SH-SY5Y (cell line): ENCODE measurements around the gene CHAC1.

Experiments
- GATA2 ChIP-seq: IDR thresholded peaks from 2 replicates; pipeline ENCODE4 v1.6.1; 2011; ENCODE audit warnings: mild to moderate bottlenecking, low read depth, low read length
- GATA3 ChIP-seq: IDR thresholded peaks from 2 replicates; pipeline ENCODE4 v1.6.1; 2011; ENCODE audit warnings: low read depth, mild to moderate bottlenecking, low read length, moderate library complexity

CHAC1 gene, protein sequence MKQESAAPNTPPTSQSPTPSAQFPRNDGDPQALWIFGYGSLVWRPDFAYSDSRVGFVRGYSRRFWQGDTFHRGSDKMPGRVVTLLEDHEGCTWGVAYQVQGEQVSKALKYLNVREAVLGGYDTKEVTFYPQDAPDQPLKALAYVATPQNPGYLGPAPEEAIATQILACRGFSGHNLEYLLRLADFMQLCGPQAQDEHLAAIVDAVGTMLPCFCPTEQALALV

DNA sequence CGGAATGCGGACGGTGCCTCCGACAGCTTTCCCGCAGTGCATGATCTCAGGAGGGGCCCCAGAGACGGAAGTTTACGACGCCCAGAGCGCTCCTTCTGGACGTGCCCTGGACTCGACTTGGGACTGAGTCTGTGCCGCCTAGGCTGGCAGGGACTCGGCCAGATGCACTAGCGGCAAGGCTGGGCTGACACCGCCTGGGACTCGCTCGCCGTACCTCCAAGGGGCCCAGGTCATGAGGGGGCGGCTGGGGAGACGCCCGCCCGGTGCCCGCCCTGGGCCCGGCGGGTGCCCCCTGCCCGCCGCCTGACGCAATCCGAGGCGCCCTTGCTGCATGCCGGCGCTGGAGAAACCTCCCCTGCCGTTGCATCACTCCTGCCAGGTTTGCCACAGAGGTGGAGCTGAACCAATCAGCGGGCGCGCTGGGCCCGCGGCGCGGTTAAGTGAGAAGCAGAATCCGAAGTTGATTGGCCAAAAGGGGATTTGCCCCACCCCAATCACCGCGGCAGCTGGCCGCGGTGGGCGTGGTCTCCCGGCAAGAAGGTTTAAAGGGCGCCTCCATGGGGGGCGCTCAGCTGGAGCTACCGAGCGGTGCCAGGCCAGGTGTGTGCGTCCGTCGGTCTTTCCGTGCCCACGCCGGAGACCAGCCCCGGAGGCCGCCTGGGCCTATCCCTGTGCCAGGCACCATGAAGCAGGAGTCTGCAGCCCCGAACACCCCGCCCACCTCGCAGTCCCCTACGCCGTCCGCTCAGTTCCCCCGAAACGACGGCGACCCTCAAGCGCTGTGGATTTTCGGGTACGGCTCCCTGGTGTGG lies at the start of gene CHAC1:
CHAC1 (plus strand) TSS at position 571 of the 812 bp plus-strand sequence; CDS start at position 684, 113 bp downstream.
- TF ChIP-seq GATA2 (no peak), GATA3 (no peak)

DNA sequence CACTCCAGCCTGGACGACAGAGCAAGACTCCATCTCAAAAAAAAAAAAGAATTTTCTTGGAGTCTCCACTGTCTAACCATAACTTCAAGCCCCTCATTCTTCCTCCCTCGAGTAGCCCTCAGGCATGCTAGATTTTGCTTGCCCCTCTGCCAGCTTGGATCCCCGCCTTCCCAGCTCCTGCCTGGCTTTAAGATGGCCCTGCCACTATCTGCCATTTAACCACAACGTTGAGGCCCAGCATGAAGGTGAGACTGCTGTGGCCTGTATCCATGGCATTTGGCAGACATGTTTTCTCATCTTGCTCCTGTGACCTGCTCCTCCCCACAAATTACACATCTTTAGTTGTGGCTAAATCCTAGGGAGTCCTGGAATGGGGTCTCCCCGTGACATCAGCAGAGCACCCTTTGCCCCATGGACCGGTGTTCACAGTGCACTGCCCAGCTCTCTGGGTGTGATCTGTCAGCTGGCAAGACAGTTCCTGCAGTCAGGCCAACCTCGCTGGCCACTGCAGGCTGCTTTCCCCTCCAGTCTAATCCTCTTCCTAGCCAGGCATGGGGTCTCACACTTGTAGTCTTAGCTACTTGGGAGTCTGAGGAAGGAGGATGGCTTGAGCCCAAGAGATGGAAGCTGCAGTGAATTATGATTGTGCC lies 48.6 kb upstream of the CHAC1 start:
- no peak for TF ChIP-seq GATA2
- TF ChIP-seq GATA3 = no peak

DNA sequence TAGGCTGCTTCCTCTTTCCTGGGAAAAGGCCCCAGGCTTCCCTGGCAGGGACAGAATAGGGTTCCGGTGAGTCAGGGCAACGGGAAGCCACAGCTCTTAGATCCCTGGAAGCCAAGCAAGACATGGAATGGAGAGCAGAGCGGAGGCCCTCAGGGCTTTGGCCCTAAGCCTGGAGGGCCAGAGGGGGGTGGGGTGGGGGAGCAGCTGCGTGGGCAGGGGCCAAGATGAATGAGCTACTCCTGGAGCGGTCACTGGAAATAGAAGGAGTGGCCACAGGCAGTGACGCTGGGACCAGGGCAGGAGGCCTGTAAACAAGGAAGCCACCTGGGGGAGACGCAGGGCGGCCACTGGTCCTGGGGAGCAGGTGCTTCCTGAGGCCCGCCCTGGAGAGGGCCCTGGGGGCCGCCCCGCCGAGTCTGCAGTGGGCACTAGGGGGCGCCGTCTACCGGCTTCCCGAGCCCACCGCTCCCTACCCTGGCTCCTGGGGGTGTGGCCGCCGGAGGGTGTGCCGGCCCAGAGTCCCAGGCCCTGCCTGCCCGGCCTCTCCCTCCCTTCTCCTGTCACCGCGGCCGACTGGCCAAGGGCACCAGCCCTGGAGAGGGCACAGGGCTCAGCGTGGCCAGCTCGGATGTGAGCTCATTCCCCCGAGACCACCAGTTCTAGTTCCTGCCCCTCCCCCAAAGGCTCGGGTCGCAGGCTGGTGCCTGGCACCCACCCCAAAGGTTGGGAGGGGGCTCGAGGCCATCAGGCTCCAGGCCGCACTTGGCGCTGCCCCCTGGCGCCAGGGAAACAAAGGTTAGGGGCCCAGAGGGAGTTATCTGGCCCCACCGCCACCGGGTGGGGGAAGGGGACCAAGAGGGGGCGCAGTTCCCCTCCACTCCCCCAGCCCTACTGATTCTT lies 46.9 kb upstream of the CHAC1 start:
- TF ChIP-seq GATA3 = no peak
- no peak for TF ChIP-seq GATA2

DNA sequence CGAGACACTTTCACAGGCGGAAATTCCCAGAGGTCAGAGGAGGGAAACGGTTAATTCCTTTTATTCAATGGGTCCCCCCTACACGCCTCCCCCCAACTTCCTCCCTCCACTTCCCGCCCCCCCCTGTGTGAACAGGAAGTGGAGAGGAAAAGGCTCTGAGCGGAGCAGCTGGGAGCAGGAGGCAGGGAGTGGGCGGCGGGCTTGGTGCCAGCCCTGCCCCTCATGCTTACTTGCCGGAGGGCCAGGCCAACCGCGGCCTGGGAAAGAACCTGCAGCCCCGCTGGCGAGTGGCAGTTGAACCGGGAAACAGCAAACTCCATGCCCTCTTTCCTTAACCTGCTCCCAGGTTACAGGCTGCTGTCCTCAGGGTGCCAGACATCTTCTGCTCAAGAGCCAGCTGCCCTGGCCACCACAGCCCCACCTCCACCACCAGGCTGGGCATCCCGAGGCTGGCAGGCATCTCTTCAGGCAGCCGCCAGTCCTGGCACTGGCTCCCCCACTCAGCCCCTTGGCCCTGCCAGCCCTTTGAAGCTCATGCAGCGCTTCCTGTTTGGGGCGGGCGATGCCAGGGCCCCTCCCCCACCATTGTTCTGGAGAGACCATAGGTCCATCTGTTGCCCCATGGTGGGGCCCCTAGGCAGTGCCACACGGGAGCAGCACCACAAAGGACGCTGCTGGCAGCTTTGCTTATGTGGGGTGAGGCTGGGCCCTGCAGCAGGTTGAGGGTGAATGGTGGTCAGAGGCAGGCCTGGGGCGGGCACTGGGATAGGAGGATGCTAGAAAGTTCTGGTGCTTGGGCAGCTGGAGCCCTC lies 46.1 kb upstream of the CHAC1 start:
- TF ChIP-seq GATA2 = no peak
- no peak for TF ChIP-seq GATA3

DNA sequence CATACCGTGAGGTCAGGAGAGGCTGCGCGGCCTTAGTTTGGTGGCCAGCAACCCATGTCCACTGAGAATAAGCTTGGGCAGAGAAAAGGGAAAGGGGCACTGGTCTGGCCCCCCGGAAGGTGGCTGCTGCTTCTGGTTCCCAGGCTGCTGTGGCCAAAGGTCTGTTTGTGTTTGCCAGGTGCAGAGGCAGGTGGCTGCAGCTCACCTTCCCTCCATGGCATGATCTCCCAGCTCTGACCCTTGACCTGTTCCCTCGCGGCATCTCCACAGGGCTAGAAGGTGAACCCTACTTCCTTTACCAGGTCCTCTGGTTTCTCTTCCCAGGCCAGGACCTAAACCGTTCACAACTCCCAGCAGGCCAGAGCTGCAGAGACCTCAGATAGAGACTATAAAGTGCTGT lies 45.2 kb upstream of the CHAC1 start:
- TF ChIP-seq GATA2 (no peak), GATA3 (no peak)

DNA sequence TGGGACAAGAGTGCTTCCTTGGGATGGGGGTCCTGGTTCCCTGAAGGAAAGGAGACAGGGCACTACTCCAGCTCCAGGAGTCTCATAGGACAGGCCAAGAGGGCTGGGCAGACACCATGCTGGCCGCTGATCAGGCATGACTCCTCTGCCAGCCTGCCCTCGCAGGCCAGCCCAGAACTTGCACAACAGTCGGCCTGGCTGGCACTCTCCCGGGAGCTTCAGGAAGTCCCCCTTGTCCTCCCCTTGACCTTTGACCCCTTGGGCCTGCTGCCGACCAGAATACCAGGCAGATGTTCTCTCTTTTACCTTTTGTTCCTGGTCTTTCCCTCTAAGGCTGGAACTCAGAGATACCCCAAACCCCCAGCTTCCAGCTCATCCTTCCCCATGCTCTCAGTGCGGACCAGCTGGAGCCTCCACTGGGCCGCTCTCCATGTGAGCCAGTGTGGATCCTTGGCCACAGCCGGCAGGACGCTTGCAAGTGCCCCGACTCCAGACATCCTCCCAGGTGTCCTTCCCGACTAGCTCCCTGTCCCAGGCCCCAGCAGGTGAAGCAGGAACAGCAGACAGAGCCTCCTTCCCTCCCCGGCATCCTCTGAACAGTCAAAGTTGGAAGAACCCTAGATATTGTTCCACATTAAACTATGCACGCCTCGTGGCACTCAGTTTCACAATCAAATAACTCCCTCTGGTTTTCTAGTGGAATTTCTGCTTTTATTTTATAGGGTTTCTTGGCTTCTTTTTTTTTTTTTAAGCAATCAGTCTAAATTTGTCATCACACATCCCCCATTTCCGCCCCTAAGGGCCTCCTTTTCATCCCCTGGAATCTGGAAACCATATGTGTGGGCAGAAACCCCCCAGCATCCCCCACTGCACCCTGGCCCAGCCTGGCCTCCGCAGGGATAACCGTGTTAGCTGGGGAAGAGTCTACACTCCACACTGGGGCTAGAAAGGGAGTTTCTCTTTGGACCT lies 43.3 kb upstream of the CHAC1 start:
- no peak for TF ChIP-seq GATA3
- TF ChIP-seq GATA2 = no peak

DNA sequence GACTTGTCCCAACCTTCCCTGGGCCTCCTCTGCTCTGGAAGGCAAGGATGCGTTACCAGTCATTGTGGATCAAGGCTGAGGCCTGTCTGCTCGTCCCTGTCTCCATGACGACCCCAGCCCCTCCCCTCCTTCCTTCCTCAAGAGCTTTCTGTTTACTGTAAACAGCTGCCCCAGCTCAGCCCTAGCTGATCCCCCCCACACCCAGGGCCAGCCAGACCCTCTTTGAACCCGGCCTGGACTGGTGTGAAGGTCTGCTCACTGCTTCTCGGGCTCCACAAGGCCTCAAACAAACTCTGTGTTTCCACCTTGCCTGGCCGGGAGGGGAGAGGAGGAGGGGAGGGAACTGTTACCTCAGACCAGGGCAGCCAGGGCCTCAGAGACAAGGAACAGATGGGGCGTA lies 42.1 kb upstream of the CHAC1 start:
- TF ChIP-seq GATA3 = no peak
- TF ChIP-seq GATA2 = no peak

DNA sequence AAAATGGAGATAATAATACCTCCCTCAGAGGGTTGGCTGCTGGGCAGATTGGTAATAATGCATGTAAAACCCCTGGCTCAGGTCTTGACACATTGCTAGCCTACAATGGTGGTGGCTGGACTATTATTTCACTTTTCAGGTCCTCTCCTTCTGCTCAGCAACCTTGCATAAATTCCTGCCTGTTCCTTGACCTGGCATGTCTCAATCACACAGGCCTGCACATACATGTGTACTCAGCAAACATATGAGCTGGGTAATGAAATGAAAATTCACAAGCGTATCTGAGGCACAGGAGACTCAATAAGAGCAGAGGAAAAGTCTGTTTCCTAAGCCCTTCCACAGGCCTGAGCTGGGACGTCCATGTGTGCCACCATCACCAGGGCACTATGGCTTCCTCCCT lies 41.6 kb upstream of the CHAC1 start:
- TF ChIP-seq GATA2 = no peak
- TF ChIP-seq GATA3 = no peak

DNA sequence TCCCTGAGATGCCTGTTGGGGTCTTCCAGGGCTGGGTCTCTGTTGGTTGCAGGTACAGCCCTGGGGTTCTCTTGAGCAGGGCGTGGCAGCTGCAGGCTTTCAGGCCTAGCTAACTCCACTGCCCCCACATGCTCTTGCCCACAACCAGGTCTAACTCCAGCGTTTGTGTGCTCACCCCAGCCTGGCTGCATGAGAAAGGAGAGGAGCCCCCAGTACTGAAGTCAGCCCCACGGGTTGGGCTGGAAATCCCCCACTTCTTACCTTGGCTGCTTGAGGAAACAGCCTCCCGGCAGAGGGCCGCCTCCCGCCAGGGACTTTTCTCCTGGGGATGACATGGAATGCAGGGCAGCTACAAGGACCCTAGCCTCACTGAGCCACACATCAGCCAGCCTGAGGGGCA lies 40.8 kb upstream of the CHAC1 start:
- no peak for TF ChIP-seq GATA2
- TF ChIP-seq GATA3 = no peak

DNA sequence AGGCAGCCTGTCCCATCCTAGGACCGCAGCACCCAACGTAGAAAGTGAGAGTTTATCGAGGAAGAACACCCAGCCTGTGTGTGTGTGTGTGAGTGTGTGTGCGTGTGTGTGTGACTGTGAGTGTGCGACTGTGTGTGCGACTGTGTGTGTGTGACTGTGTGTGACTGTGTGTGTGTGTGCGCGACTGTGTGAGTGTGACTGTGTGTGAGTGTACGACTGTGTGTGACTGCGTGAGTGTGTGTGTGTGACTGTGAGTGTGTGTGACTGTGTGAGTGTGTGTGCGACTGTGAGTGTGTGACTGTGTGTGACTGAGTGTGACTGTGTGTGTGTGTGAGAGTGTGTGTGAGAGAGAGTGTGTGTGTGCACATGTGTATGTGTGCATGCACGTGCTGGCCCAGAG lies 39.3 kb upstream of the CHAC1 start:
- TF ChIP-seq GATA3 (no peak), GATA2 (no peak)

DNA sequence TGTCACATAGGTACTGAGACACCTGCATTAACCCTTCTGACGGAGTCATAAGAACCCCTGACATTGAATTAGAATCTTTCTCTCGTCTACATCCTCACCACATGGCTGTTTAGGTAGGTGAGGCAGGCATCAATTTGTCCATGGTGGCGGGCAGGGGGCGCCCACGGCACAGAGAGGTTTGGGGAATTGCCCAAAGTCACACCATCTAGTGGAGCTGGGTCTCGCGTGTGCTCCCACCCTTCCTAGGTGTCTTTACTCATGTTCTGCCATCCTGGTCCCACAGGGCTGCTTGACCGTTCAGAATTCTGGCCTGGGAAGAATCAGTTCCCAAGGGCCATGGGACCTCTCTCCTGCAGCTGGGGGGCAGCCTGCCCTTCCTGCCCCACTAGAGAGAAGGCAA lies 38.8 kb upstream of the CHAC1 start:
- TF ChIP-seq GATA2 (no peak), GATA3 (no peak)

DNA sequence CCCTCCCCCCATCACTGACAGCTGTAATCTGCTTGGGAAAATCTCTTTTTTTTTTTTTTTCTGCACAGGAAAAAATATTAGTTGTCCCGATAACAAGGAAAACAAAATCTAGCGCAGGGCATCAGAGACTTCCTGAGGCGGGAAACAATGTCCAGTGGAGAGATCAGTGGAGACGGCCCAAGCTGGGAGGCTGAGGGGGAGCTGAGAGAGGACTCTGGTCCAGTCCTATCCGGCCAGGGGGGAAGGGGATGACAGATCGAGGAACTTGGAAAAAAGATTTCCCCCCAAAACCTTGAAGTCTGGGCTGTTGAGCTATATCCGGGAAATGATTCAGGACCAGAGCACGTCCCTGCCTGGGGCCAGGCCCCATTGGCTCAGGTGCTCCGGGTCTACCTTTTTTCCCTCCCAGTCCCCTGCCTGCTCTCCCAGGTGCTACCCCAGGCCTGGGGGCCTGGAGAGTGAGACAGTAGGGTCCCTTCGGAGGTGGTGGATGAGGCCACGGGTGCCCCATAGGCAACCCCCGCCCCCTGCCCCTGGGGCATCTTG lies 38.1 kb upstream of the CHAC1 start:
- TF ChIP-seq GATA2 = no peak
- TF ChIP-seq GATA3 = no peak
